HG03469 (cell line): Measurements from ENCODE around the gene PHC2.

ENCODE experiments used
- ATAC-seq: cut with Tn5 transposase; IDR thresholded peaks from one replicate; pipeline ENCODE4 v1.9.1; 2021; ENCODE audit warnings: mild to moderate bottlenecking, moderate library complexity, moderate number of reproducible peaks; ENCODE audit not compliant: unreplicated experiment

Gene PHC2

GRCh38 chr1:33373606-33374005 is 57.3 kb downstream of the PHC2 start:
- ATAC-seq, result no peak

DNA sequence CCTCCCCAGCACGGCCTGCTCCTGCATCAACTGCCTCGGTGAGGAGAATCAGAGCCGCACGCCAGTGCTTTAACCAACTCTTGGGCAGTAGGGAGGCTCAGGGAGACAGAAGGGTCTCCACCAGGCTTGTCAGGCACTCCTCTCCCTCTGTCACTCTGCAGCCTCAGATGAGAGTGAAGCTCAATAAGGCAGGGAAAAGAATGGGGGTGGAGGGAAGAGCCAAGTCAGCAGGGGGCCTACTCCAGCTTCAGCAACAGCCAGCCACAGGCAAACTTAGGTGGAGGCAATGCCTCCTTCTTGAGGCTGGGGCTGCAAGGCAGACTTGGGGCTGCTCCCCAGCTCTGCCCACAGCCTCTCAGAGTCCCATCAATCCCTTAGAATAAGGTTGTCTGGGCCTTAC is 58.2 kb downstream of the PHC2 start:
- no peak for ATAC-seq

GRCh38 chr1:33372162-33372561 is 58.7 kb downstream of the PHC2 start:
- no peak for ATAC-seq

DNA sequence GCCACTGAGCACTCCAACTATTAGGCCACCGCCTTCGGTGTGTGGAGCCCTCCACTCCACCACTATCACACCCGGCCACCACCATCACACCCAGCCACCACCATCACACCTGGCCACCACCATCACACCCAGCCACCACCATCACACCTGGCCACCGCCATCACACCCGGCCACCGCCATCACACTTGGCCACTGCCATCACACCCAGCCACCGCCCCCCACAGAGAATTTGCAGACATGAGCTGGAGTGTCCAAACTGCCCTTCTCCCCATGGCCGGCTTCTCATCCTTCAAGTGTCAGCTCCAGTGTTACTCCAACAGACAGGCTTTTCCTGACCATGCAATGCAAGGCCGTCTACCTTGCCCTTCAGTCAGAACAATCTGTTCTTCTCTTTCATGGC is 59.6 kb downstream of the PHC2 start:
- no peak for ATAC-seq

GRCh38 chr1:33370827-33371226 is 60.1 kb downstream of the PHC2 start:
- ATAC-seq, result no peak

DNA sequence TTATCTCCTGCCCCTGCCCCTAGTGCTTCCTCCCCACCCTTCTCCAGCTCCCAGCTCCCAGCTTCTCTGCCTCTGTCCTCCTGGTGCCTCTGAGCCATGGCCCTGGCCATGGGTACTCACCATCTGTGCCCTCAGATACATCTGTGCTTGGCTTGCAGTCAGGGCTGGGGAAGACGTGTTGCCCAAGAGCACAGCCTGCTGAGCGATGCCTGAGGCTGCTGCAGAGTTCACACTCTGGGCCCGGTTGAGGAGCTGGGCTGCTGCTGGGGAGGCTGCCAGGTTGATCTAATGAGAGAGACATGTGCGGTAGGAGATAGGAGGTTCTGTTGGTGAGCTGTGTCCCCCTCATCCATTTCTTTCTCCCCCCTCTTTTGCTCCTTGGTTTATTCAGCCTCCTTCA is 60.6 kb downstream of the PHC2 start:
- no peak for ATAC-seq

GRCh38 chr1:33369764-33370163 is 61.1 kb downstream of the PHC2 start:
- no peak for ATAC-seq

GRCh38 chr1:33369081-33369480 is 61.8 kb downstream of the PHC2 start:
- ATAC-seq, result no peak

GRCh38 chr1:33368431-33368830 is 62.5 kb downstream of the PHC2 start:
- no peak for ATAC-seq

DNA sequence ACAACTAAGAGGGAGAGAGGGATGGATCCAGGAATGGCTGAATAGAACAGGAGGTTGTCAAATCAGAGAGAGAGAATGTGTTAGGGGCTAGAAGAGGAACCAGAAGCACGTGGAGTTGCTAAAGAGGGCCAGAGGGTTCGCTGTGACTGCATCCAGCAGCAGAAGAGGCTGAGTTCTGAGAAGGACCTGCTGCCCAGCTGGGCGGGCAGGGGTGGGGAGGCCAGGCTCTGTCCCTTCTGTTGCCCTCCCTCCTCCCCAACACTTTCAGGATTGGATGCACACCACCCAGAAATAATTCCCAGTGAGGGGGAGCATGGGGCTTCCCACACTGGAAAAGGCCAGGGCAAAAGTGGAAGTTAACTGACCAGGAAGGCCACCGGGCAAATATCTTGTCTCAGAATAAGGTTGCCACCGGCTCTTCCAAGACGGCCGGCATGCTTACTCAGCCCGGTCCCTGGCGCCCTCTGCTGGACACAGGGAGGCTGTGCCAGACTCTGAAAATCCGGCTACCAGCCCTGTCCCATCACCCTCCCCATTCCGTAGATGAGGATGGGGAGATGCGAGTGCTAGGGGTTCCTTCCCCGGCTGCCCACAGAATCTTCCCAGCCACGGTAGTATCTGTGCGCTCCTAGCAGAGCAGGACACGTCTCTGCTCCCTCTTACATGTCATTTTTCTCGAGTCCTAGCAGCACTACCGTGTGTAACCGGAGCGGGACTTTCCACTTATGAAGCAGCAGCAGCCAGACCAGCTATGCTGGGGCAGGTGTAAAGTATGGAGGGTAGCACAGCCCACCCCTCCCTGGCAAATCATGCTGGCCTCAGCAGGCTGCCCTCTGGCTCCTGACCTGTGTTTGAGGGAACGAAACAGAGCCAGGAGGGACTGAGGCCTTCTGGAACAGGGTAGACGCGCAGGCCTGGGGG is 63.1 kb downstream of the PHC2 start:
- ATAC-seq, result no peak

GRCh38 chr1:33366762-33367484 is 64.0 kb downstream of the PHC2 start:
- no peak for ATAC-seq

DNA sequence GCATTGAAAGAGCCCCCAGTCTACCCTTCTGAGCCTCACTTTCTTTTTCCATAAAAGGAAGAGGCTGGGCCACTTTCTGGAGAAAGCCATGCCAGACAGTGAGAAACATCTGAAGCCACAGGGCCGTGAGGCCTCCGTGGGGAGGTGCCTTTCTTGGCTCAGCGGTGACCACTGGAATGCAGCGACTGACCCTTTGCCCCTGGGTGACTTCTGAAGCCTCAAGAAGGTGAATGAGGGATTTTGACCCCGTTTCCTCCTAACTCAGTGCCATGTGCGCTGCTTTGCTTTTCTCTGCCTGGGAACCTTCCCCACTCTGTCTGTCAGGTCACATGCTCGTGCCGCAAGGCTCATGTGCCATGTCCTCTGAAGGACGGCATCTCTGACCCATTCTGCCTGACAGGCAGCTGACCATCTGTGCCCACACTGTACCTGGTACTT is 65.3 kb downstream of the PHC2 start:
- no peak for ATAC-seq

DNA sequence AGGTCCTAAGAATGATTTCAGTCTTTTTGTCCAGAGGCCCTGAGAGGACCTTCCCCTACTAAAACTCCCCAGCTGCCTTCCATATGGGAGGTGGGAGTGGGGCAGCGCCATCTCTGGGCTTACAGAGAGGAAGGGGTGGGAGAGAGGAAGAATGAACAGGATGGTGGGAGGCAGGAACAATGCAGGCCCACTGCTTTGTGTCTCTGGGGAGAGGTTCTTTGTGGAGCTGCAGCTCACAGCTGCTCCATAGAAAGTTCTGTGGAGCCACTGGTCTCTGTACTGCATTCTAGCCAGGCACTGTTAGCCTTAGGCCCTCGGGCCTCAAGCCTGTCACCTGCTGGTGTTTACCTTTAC is 66.4 kb downstream of the PHC2 start:
- ATAC-seq, result no peak

DNA sequence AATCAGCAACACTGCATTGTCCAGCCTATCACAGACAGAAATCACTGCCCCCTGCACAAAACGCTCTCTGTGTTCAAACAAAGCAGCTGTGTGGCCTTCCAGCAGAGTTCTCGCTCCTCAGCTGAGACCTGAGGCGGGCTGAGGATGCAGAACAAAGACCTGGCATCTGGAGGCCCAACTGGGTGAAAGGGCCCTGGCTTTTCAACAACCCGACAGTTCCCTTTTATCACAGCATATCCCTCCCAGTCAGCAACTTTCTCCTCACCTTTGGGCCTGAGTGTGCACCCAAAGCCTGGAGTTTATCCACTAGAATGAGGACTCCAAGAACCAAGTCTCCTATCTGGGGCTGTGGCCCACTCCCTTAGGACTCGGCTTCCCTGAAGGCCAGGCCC is 67.4 kb downstream of the PHC2 start:
- ATAC-seq, result no peak

GRCh38 chr1:33363021-33363420 is 67.9 kb downstream of the PHC2 start:
- no peak for ATAC-seq

GRCh38 chr1:33361532-33362235 is 69.2 kb downstream of the PHC2 start:
- ATAC-seq, result no peak

DNA sequence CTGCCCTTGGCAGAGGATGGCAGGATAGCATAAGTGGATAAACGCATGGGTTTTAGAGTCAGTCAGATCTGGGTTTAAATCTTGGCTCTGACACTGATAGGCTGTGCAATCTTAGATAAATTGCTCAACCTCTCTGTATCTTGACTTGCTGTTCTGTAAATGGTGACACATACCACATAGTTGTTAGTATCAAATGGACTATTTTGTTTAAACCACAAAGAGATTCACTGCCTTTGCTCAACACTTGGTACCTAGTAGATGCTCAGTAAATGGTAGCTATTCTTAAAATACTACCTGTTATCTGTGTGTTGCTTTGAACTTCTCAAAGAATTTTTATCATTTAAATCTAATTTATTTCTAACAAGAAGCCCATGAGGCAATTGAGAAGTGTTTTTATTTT is 70.5 kb downstream of the PHC2 start:
- ATAC-seq, result no peak

GRCh38 chr1:33359931-33360330 is 71.0 kb downstream of the PHC2 start:
- ATAC-seq, result no peak

DNA sequence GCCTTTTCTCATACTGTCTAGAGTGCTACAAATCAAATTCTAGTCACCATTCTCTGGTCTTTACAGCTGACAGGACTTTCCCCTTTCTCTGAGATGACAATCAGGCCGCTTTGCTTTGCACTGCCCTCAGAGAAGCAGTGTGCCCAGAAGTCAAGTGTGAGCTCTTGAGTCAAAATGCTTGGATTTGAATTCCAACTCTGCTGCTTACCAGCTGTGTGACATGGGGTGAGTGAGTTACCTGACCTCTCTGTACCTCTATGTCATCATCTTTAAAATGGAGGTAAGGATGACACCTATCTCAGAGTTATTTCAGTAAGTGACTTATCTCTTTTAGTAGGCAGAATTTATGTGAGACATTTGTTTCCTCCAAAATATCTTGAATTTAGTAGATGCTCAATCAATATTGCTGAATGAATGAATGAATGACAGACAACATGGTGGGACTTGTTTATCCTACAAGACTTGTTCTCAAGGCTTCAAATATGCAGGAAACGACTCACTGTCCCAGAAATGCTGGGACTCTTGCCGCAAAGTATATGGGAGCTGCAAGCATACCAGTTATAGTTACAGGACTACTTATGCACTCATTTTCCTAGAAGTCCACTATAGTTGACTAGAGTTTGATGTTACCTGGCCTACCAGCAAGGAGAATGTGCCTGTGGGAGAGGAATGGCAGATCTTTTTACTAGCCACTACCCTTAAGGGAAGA is 71.9 kb downstream of the PHC2 start:
- no peak for ATAC-seq

DNA sequence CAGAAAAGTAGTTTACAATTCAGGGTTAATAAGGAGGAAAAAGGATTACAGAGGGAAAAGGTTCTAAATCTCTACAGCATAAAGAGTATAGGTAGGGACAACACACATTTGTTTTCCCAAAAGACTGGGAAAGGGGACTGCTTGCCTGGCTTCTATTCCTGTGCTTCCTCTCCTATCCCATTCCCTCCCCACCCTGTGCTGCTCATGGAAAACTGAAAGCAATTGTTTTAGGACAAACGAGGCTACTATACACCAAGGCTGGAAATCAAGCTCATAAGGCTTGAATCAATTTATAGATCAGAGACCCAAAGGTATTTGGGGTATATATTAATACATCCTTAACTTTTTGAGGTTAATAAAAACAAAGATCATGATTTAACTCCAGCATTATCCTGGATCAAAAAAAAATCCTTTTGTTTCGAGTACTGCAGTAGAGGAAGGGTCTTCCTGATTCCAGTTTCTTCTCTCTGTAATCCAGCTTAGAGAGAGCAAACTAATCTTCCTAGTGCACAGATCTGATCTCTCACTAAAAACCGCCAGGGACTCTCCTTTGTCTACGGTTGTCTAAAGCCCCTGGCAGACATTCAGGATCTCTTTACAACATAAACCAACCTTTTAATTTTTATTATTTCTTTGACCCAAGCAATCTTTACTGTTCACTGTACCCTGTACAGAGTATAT is 72.6 kb downstream of the PHC2 start:
- no peak for ATAC-seq
